ENCODE data around the gene PHF13. TPM values are rescaled to one million over a fixed set of nuclear protein-coding genes. Genes with fewer than 3 reads are reported as not detected.
A peak's percentile ranks its signal among the peaks of the same experiment; 100 is the strongest.

The PHF13 gene
- total and polyA plus RNA-seq, 2 of the 4 experiments (the other 2 are of a cell fraction) = 7.3 to 9.8 TPM

GRCh38 chr1:6581561-6582305 is 31.8 kb upstream of the PHF13 start:
- no peak overlapping the region for H2BK20ac ChIP-seq (ENCODE audit: low read depth, low read length)
- POLR2A ChIA-PET (ENCODE audit: unreplicated experiment) = no interaction called here
- H3K18ac ChIP-seq (ENCODE audit: low read depth, low read length) = no peak overlapping the region
- H2BK15ac ChIP-seq (ENCODE audit: low read depth, low read length) = no peak overlapping the region
- H4K8ac ChIP-seq (ENCODE audit: low read depth in 2 of 2, low read length in 2 of 2) = no peak overlapping the region
- 100% methylated on average over 1 of the region's 10 CpGs; no CpG with 5 or more reads in 1 of the 2 experiments for WGBS, 2 experiments (ENCODE audit: extremely low coverage in 2 of 2, insufficient read length in 1 of 2)
- no peak overlapping the region for H2AK5ac ChIP-seq (ENCODE audit: low read depth, low read length)
- peaks cover 15% of the 10 kb centered on the region for H4K20me1 ChIP-seq (ENCODE audit: insufficient read depth, low read length)
- H3K14ac ChIP-seq (replicated peaks; ENCODE audit: low read depth, low read length) = no peak overlapping the region
- no peak overlapping the region for H2AFZ ChIP-seq (replicated peaks; ENCODE audit: low read length, poor library complexity)
- CTCF ChIA-PET = interaction anchor here (0.5 to 0.7 kb wide), 3 partner anchors 8 to 21 kb away, joined by 3 to 6 read pairs (median 5); no protein-coding TSS in a partner anchor
- in situ Hi-C loops (cut with MboI; ENCODE audit: low sequenced_read_pairs) (no loop called here), dilution Hi-C loops (cut with HindIII; ENCODE audit: low sequenced_read_pairs, unreplicated experiment) (no loop called here), intact Hi-C loops (cut with micrococcal nuclease) (no loop called here)
- peaks cover 11% of the 10 kb centered on the region for H3K4me1 ChIP-seq (ENCODE audit: control insufficient read depth, insufficient read depth, low read length)
- peaks cover 17% of the 10 kb centered on the region for H3K9me1 ChIP-seq (ENCODE audit: insufficient read depth, low read length)
- no peak overlapping the region for H2BK5ac ChIP-seq (ENCODE audit: low read depth, low read length, poor library complexity, severe bottlenecking)
- peak overlapping the region; percentile 1 for H2AK9ac ChIP-seq (replicated peaks; ENCODE audit: low read depth, low read length, poor library complexity)
- no peak overlapping the region for H3K27ac ChIP-seq (ENCODE audit: insufficient read depth, low read length)
- no TSS peak for BruUV-seq (replicated peaks)
- TF ChIP-seq BHLHE40 (IDR thresholded peaks at IDR 0.05; ENCODE audit: low read depth, low read length) (no peak), CHD1 (IDR thresholded peaks at IDR 0.05; ENCODE audit: low read depth, low read length) (no peak), MAFK (IDR thresholded peaks at IDR 0.05; ENCODE audit: low read depth, low read length) (no peak), ELK1 (IDR thresholded peaks at IDR 0.05; ENCODE audit: borderline replicate concordance, low read depth, low read length) (no peak), RAD21 (IDR thresholded peaks at IDR 0.05; ENCODE audit: low read length) (no peak), RCOR1 (IDR thresholded peaks at IDR 0.05; ENCODE audit: insufficient replicate concordance, low read length) (no peak), MAZ (IDR thresholded peaks at IDR 0.05; ENCODE audit: borderline replicate concordance, low read depth, low read length) (no peak)
- TF ChIP-seq, protein P1, sequence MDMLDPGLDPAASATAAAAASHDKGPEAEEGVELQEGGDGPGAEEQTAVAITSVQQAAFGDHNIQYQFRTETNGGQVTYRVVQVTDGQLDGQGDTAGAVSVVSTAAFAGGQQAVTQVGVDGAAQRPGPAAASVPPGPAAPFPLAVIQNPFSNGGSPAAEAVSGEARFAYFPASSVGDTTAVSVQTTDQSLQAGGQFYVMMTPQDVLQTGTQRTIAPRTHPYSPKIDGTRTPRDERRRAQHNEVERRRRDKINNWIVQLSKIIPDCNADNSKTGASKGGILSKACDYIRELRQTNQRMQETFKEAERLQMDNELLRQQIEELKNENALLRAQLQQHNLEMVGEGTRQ (IDR thresholded peaks at IDR 0.05; ENCODE audit: low read depth, low read length) = no peak
- H2BK120ac ChIP-seq (ENCODE audit: low read depth, low read length) = no peak overlapping the region
- no peaks in the 10 kb centered on the region for H3K9me3 ChIP-seq (ENCODE audit: control insufficient read depth, insufficient read depth, low read length)
- H3K36me3 ChIP-seq (ENCODE audit: control insufficient read depth, insufficient read depth, low read length) = 0 out of 2 replicates have a peak, but pooled peaks cover 3% of the 10 kb centered on the region
- peaks cover 15 to 43% of the 10 kb centered on the region in 2 experiments for H3K79me1 ChIP-seq (ENCODE audit: low read depth in 1 of 2, low read length in 2 of 2)
- H3K4me3 ChIP-seq (ENCODE audit: insufficient read depth, low read depth, low read length) = no peak overlapping the region
- no peak overlapping the region for H3K9ac ChIP-seq (ENCODE audit: low read depth, low read length)
- no peak overlapping the region for H4K5ac ChIP-seq (ENCODE audit: low read depth, low read length)
- H3K56ac ChIP-seq (ENCODE audit: extremely low read depth, insufficient read depth, low read length) = no peak overlapping the region
- H3K27me3 ChIP-seq (ENCODE audit: control insufficient read depth, insufficient read depth, low read length) = no peaks in the 10 kb centered on the region
- DNase-seq (no peak), ATAC-seq (ENCODE audit: low read depth) (no peak)
- H3K4ac ChIP-seq (ENCODE audit: low read depth, low read length) = no peak overlapping the region
- no peak overlapping the region for H3K23ac ChIP-seq (ENCODE audit: low read depth, low read length)
- H3K4me2 ChIP-seq (ENCODE audit: low read depth, low read length) = no peak overlapping the region
- H4K91ac ChIP-seq (ENCODE audit: insufficient read depth, low read depth, low read length) = no peak overlapping the region
